GM12892 (cell line): ENCODE results near the gene PIBF1.

Source experiments
- POLR2A ChIP-seq: IDR thresholded peaks from 2 replicates; pipeline ENCODE4 v1.6.1; 2011; ENCODE audit warnings: low read depth, low read length, control low read depth
- POLR2AphosphoS5 ChIP-seq: IDR thresholded peaks from 2 replicates; pipeline ENCODE4 v1.6.1; 2011; ENCODE audit warnings: low read depth, low read length, control low read depth

DNA sequence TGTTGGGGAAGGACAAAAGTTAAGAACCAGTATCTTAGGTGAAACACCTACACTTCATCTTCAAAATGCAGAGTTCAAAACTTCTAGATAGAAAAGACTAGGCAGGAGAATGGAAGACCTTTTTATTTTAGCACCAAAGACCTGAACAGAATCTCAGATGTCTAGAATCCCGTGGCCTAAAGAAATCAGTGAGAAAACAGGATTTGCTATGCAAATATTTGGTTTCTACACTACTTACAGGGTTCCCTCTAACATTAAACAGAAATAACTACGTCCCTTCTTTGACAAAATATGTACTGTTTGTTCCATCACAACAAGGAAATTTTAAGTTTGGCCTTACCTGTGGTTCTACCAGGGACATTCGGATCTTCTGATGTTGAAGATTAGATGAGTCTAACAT lies 21.7 kb upstream of the PIBF1 start:
- TF ChIP-seq POLR2AphosphoS5: no peak
- TF ChIP-seq POLR2A: no peak
